H9 (cell line): ENCODE measurements around the gene MRPS18B. TPM values are rescaled to one million over a fixed set of nuclear protein-coding genes. Genes with fewer than 3 reads are reported as not detected.

Source experiments
- DNase-seq: peaks from one replicate; pipeline ENCODE4 v3.0.0-alpha.2; 2017
- H2AFZ ChIP-seq: one replicate; pipeline ENCODE4 v1.6.1; 2013; ENCODE audit warnings: mild to moderate bottlenecking, low read length, control low read depth, moderate library complexity
- H2AK5ac ChIP-seq: 2 replicates; pipeline ENCODE4 v1.6.1; 2013; ENCODE audit warnings: low read length, control low read depth, mixed read lengths; ENCODE audit not compliant: insufficient read length
- H2BK120ac ChIP-seq: one replicate; pipeline ENCODE4 v1.6.1; 2013; ENCODE audit warnings: low read depth, mild to moderate bottlenecking, low read length, control low read depth, inconsistent platforms; ENCODE audit not compliant: poor library complexity, severe bottlenecking
- H2BK12ac ChIP-seq: 2 replicates; pipeline ENCODE4 v1.6.1; 2013; ENCODE audit warnings: low read length, control low read depth, mixed read lengths, low read depth; ENCODE audit not compliant: insufficient read length
- H2BK15ac ChIP-seq: 2 replicates; pipeline ENCODE4 v1.6.1; 2013; ENCODE audit warnings: low read depth, low read length, control low read depth
- H2BK20ac ChIP-seq: one replicate; pipeline ENCODE4 v1.6.1; 2013; ENCODE audit warnings: low read depth, mild to moderate bottlenecking, low read length, control low read depth, inconsistent platforms; ENCODE audit not compliant: poor library complexity, severe bottlenecking
- H2BK5ac ChIP-seq: 2 replicates; pipeline ENCODE4 v1.6.1; 2013; ENCODE audit warnings: low read length, control low read depth, mixed read lengths; ENCODE audit not compliant: insufficient read length
- H3K14ac ChIP-seq: 2 replicates; pipeline ENCODE4 v1.6.1; 2013; ENCODE audit warnings: low read length, control low read depth; ENCODE audit not compliant: insufficient read depth
- H3K18ac ChIP-seq: 2 replicates; pipeline ENCODE4 v1.6.1; 2013; ENCODE audit warnings: low read depth, mild to moderate bottlenecking, mixed read lengths, low read length, control low read depth; ENCODE audit not compliant: insufficient read length
- H3K23ac ChIP-seq: 2 replicates; pipeline ENCODE4 v1.6.1; 2013; ENCODE audit warnings: low read length, control low read depth, mixed read lengths, low read depth; ENCODE audit not compliant: insufficient read length
- H3K23me2 ChIP-seq: 2 replicates; pipeline ENCODE4 v1.6.1; 2013; ENCODE audit warnings: low read depth, mild to moderate bottlenecking, mixed read lengths, low read length, control low read depth; ENCODE audit not compliant: insufficient read length, poor library complexity, severe bottlenecking
- H3K27ac ChIP-seq: 2 replicates; pipeline ENCODE4 v1.5.1; 2013; ENCODE audit warnings: low read length, control low read depth, mixed read lengths, low read depth; ENCODE audit not compliant: insufficient read length
- H3K27me3 ChIP-seq: 2 replicates; pipeline ENCODE4 v1.6.1; 2013; ENCODE audit warnings: low read length, control low read depth, inconsistent platforms; ENCODE audit not compliant: insufficient read depth
- H3K4ac ChIP-seq: 2 replicates; pipeline ENCODE4 v1.6.1; 2013; ENCODE audit warnings: low read depth, mild to moderate bottlenecking, control low read depth, inconsistent platforms, low read length, moderate library complexity
- H3K4me1 ChIP-seq: 2 replicates; pipeline ENCODE4 v1.6.1; 2013; ENCODE audit warnings: low read length, control low read depth, inconsistent platforms; ENCODE audit not compliant: insufficient read depth
- H3K4me2 ChIP-seq: 2 replicates; pipeline ENCODE4 v1.6.1; 2013; ENCODE audit warnings: low read length, control low read depth, mixed read lengths; ENCODE audit not compliant: insufficient read length, insufficient read depth
- H3K56ac ChIP-seq: 2 replicates; pipeline ENCODE4 v1.6.1; 2013; ENCODE audit warnings: low read depth, mild to moderate bottlenecking, mixed read lengths, low read length, control low read depth; ENCODE audit not compliant: insufficient read length
- H3K79me1 ChIP-seq: 2 replicates; pipeline ENCODE4 v1.6.1; 2013; ENCODE audit warnings: low read depth, mild to moderate bottlenecking, moderate library complexity, low read length, control low read depth, inconsistent platforms; ENCODE audit not compliant: insufficient read depth, poor library complexity, severe bottlenecking
- H3K79me2 ChIP-seq: 2 replicates; pipeline ENCODE4 v1.6.1; 2013; ENCODE audit warnings: low read length, control low read depth, inconsistent platforms; ENCODE audit not compliant: insufficient read depth
- H3K9ac ChIP-seq: 2 replicates; pipeline ENCODE4 v1.6.1; 2013; ENCODE audit warnings: low read length, control low read depth, mixed read lengths; ENCODE audit not compliant: insufficient read length; ENCODE audit errors: extremely low read depth
- H3K9me3 ChIP-seq: one replicate; pipeline ENCODE4 v1.6.1; 2013; ENCODE audit warnings: low read depth, low read length, inconsistent platforms; ENCODE audit not compliant: control insufficient read depth
- H3T11ph ChIP-seq: one replicate; pipeline ENCODE4 v1.6.1; 2013; ENCODE audit warnings: mild to moderate bottlenecking, low read length, control low read depth, inconsistent platforms
- H4K20me1 ChIP-seq: one replicate; pipeline ENCODE4 v1.6.1; 2013; ENCODE audit not compliant: control insufficient read depth, insufficient read length, insufficient read depth
- H4K5ac ChIP-seq: 2 replicates; pipeline ENCODE4 v1.6.1; 2013; ENCODE audit warnings: low read depth, mild to moderate bottlenecking, mixed read lengths, low read length, control low read depth; ENCODE audit not compliant: insufficient read length
- H4K8ac ChIP-seq: replicated peaks from 2 replicates; pipeline ENCODE4 v1.6.1; 2013; ENCODE audit warnings: low read length, control low read depth, mixed read lengths, low read depth; ENCODE audit not compliant: insufficient read length
- H4K91ac ChIP-seq: 2 replicates; pipeline ENCODE4 v1.6.1; 2013; ENCODE audit warnings: low read depth, mild to moderate bottlenecking, moderate library complexity, mixed read lengths, low read length, control low read depth; ENCODE audit not compliant: insufficient read length
- H3K27ac Mint-ChIP-seq, 3 experiments: 2 replicates in 2 of 3; 3 replicates in 1 of 3; pipeline ENCODE4 v1.8.0; 2020 to 2021; ENCODE audit warnings: mixed read lengths in 3 of 3, mild to moderate bottlenecking in 1 of 3, moderate library complexity in 1 of 3
- H3K27me3 Mint-ChIP-seq: 2 replicates; pipeline ENCODE4 v1.8.0; 2021; ENCODE audit warnings: low read depth, mild to moderate bottlenecking, moderate library complexity, mixed read lengths
- H3K36me3 Mint-ChIP-seq, 3 experiments: 2 replicates in 2 of 3; 3 replicates in 1 of 3; pipeline ENCODE4 v1.8.0; 2020 to 2021; ENCODE audit warnings: low read depth in 3 of 3, mixed read lengths in 3 of 3; ENCODE audit not compliant: insufficient read depth in 1 of 3
- H3K4me1 Mint-ChIP-seq, 2 experiments: 2 replicates each; pipeline ENCODE4 v1.8.0; 2020; ENCODE audit warnings: mixed read lengths in 2 of 2
- H3K4me3 Mint-ChIP-seq, 2 experiments: 2 replicates in 1 of 2; 3 replicates in 1 of 2; pipeline ENCODE4 v1.8.0; 2020 to 2021; ENCODE audit warnings: mild to moderate bottlenecking in 2 of 2, mixed read lengths in 2 of 2, moderate library complexity in 1 of 2
- H3K9me3 Mint-ChIP-seq, 2 experiments: 2 replicates in 1 of 2; 3 replicates in 1 of 2; pipeline ENCODE4 v1.8.0; 2020; ENCODE audit warnings: mild to moderate bottlenecking in 2 of 2, mixed read lengths in 2 of 2, moderate library complexity in 1 of 2
- CTCF ChIP-seq: fragments of 200-600 bp; sonication (generic); conservative IDR thresholded peaks from 3 replicates; pipeline ENCODE4 v1.8.0; 2021; ENCODE audit warnings: antibody characterized with exemption, mild to moderate bottlenecking
- WGBS: extraction: QIAGEN DNeasy Blood & Tissue Kit; methylation state at CpG from one replicate; pipeline ENCODE4 v1.1.7; 2013; ENCODE audit warnings: missing lambda C conversion rate, low lambda C conversion rate, mixed read lengths; ENCODE audit not compliant: insufficient read length; ENCODE audit errors: extremely low coverage; 5-methylcytosine and 5-hydroxymethylcytosine counted together
- long read RNA-seq: library from polyadenylated mRNA; unstranded; transcript quantifications from one replicate; pipeline ENCODE4 v2.0.0, GENCODE V29; 2020
- total RNA-seq: library from RNA; stranded (reverse); gene quantifications from 2 replicates; pipeline ENCODE4 v1.2.1, GENCODE V29; 2021

Gene MRPS18B
- total RNA-seq: 49.7 and 54.0 TPM in 2 replicates
- long read RNA-seq, transcript MRPS18B-206 (7 exons, 1,532 nt): major isoform, 229 of 246 reads
- long read RNA-seq, partial matches to known transcripts: 4 of 246 reads
- long read RNA-seq, other reads (novel, unspliced or antisense): 13 of 246 reads

GRCh38 chr6:30617565-30618269, at the start of gene MRPS18B:
MRPS18B (plus strand) TSS chr6:30617840; CDS start chr6:30617866, 26 bp downstream.
- TF ChIP-seq CTCF: no peak
- Histone ChIP-seq H4K5ac (peak within 1 kb of the TSS; percentile 63), H2BK20ac (no peak within 1 kb of the TSS), H3K27ac (peak within 1 kb of the TSS; percentile 90), H2BK120ac (no peak within 1 kb of the TSS), H3K9ac (peak within 1 kb of the TSS; percentile 99), H3K9me3 (no peaks in the 10 kb centered on the region), H3K23me2 (peaks cover 21% of the 10 kb centered on the region), H3K4ac (no peak within 1 kb of the TSS; the same call in 1 of the 2 replicates), H3K4me2 (peak within 1 kb of the TSS; percentile 89), H3K56ac (peak within 1 kb of the TSS; percentile 95), H2BK15ac (no peak within 1 kb of the TSS; the same call in 1 of the 2 replicates), H3K79me2 (peaks cover 2% of the 10 kb centered on the region; the same call in 1 of the 2 replicates), H3K4me1 (peaks cover 4% of the 10 kb centered on the region; the same call in 1 of the 2 replicates), H2AFZ (no peak within 1 kb of the TSS), H2BK12ac (no peak within 1 kb of the TSS), H3K27me3 (no peaks in the 10 kb centered on the region), H3T11ph (no peak within 1 kb of the TSS), H4K8ac (no peak within 1 kb of the TSS), H3K23ac (no peak within 1 kb of the TSS), H4K91ac (no peak within 1 kb of the TSS), H2BK5ac (peak within 1 kb of the TSS; percentile 59), H4K20me1 (no peaks in the 10 kb centered on the region), H2AK5ac (no peak within 1 kb of the TSS), H3K18ac (peak within 1 kb of the TSS; percentile 87), H3K79me1 (peaks cover 4% of the 10 kb centered on the region), H3K14ac (peak within 1 kb of the TSS; percentile 83)
- Mint-ChIP-seq H3K9me3 (peaks cover 8 to 12% of the 10 kb centered on the region in 2 experiments; a peak in 3 of 5 replicates), H3K27ac (peak within 1 kb of the TSS; percentile 99 to 100 (median 100)), H3K27me3 (no peaks in the 10 kb centered on the region; the same call in 1 of the 2 replicates), H3K4me1 (peaks cover 25 to 28% of the 10 kb centered on the region in 2 experiments), H3K36me3 (peaks cover 38 to 64% (median 56%) of the 10 kb centered on the region in 3 experiments), H3K4me3 (peak within 1 kb of the TSS; percentile 92 to 97)
- DNase-seq: peak; percentile 96
- WGBS: no CpG with 5 or more reads among the region's 34 CpGs
